ENCODE data around the gene BRIP1. TPM values are rescaled to one million over a fixed set of nuclear protein-coding genes. Genes with fewer than 3 reads are reported as not detected.
"Not testable (repeated sequence)": the region's sequence is repeated elsewhere in the genome, so short reads cannot be mapped to it uniquely, and the experiment has no call there.

The BRIP1 gene
- total RNA-seq (2014; rRNA removed; shearing (Covaris generic)), result 12.0 and 17.0 TPM in 2 replicates

DNA sequence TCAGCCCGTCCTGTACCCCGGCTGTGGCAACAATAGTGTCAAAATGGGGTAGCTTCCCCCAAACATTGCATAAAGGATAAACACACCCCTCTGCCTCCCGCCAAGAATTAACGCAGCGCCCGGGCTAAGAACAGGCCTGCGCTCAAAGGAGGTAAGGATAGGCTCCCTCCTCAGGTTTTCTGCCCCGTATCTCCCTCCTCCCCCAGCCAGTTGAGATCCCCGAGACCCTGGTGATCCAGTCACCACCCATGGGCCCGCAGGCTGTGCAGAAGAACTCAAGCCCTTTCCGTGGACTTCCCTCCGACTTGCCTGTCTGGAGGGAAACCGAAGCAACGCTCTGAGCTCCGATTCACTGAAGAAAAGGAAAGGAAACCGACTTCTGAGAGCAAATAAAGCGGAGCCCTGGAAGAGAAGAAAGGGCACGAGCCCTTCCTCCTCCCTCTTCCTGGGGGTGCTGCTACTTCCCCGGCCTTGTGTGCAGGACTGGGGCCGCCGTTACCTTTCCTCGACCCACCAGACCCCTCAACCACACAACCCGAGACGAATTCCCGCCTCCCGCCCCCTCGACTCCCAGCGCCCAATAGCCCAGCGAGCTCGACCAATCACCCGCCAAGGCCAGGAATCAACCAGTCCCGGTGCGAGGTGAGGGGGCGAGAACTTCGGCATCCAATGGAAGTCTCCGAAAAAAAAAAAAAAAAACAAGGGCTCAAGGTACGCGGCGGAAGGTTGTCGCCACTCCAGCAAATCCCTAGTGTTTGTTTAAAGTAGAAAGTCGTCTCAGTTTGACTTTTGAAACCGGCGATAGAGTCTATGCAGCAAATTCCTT, at the start of gene BRIP1:
Gene BRIP1, minus strand, starts transcription at position 554 of the 826 bp plus-strand sequence. CDS start 1,989 bp downstream, outside the sequence.
- peak; percentile 91 for DNase-seq
- Histone ChIP-seq H3K4me3 (ENCODE audit: insufficient read depth, low read depth, low read length) (peak within 1 kb of the TSS; percentile 74), H3K27me3 (ENCODE audit: control insufficient read depth, insufficient read depth, low read length) (no peaks in the 10 kb centered on the region), H3K36me3 (replicated peaks; ENCODE audit: control insufficient read depth, insufficient read depth, low read length) (peaks cover 1% of the 10 kb centered on the region; the same call in 1 of the 2 replicates)

DNA sequence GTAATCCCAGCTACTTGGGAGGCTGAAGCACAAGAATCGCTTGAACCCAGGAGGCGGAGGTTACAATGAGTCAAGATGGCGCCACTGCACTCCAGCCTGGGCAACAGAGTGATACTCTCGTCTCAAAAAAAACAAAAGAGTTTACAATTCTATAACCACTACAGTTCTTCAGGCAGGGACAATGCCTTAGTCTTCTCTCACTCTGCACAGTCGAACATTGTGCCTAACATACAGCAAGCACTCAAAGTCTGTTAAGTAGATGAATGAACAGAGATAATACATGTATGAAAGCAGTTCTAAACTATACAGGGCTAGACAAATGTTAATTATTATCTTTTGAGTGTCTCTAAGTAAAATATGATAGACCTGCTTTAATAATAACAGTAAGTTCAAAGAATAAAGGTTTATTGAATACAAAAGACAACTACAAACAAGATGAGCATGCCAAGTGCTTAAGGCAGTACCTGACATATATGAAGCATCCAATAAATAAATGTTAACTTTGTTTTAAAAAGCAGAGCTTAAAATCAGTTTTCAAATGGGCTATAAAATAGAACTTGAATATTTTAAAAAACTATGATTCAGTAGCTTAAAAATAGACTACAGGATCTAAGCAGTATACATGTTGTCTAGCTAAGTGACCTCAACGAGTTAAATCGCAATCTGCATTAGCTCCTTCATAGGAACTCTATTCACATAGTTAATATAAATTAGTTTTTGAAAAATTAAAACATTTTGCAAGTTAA, 45.1 kb upstream of the BRIP1 start:
- no peak for DNase-seq
- Histone ChIP-seq H3K36me3 (replicated peaks; ENCODE audit: control insufficient read depth, insufficient read depth, low read length) (peaks cover 5% of the 10 kb centered on the region), H3K27me3 (ENCODE audit: control insufficient read depth, insufficient read depth, low read length) (no peaks in the 10 kb centered on the region), H3K4me3 (ENCODE audit: insufficient read depth, low read depth, low read length) (no peak overlapping the region)

DNA sequence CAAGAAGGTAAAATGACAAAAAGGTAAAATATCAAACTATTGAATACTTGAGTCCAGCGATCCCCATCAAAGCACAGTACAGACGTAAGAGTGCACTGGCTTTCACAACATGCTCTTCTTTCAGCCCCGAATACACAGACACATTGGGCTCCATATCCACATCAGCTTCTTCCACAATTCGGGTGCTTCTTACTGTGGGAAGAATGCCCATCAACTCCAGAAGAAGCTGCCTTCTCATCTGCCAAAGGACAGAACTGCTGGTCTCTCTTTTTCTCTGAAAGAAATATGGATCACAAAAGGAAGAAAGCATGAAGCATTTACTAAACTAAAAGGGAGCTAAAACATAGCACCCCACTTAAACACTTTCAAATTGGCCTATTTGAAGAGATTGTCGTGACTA, 44.0 kb upstream of the BRIP1 start:
- H3K4me3 ChIP-seq (ENCODE audit: insufficient read depth, low read depth, low read length), result no peak overlapping the region
- no peak for DNase-seq
- no peaks in the 10 kb centered on the region for H3K27me3 ChIP-seq (ENCODE audit: control insufficient read depth, insufficient read depth, low read length)
- peaks cover 5% of the 10 kb centered on the region for H3K36me3 ChIP-seq (replicated peaks; ENCODE audit: control insufficient read depth, insufficient read depth, low read length)

DNA sequence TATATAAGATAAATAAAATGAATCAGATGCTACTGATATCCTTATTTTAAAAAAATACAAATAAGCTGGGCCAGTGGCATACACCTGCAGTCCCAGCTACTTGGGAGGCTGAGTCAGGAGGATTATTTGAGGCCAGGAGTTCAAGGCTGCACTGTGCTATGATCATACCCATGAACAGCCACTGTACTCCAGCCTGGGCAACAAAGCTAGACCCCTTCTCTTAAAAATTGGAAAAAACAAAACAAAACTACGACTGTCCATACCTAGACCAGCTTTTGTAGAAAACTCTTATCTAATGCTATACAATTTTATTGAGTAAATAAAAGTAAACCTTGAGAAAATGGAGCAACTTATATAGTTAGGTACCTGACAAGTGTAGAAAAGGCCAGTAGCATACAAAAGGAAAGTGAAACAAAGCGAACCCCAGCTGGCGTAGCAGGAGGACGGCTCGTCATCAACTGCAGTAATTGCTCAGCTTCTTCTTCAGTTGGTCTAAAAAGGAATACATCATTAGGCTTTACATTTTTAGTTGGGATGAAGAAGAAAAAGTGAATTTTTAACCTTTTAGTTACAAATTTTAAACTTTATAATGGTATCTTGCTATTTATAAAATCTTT, 40.9 kb upstream of the BRIP1 start:
- no peaks in the 10 kb centered on the region for H3K27me3 ChIP-seq (ENCODE audit: control insufficient read depth, insufficient read depth, low read length)
- peaks cover 4% of the 10 kb centered on the region for H3K36me3 ChIP-seq (replicated peaks; ENCODE audit: control insufficient read depth, insufficient read depth, low read length)
- no peak for DNase-seq
- H3K4me3 ChIP-seq (ENCODE audit: insufficient read depth, low read depth, low read length), result no peak overlapping the region

DNA sequence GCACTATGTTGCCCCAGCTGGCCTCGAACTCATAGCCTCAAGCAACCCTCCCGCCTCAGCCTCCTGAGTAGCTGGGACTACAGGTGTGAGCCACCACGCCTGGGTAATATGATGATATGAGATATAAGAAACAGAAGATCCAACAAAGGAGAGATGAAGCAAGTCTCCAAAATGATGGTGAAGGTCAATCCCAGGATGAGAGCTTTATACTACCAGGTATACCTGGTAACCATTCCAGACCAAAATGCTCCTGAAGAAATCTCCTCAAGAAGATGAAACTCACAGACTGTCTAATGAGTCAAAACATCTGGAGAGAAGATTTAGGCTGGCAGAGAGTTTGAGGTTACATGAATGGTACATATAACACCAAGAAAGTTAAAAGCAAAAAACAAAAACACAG, 39.9 kb upstream of the BRIP1 start:
- H3K27me3 ChIP-seq (ENCODE audit: control insufficient read depth, insufficient read depth, low read length), result no peaks in the 10 kb centered on the region
- H3K4me3 ChIP-seq (ENCODE audit: insufficient read depth, low read depth, low read length), result no peak overlapping the region
- H3K36me3 ChIP-seq (replicated peaks; ENCODE audit: control insufficient read depth, insufficient read depth, low read length), result peaks cover 4% of the 10 kb centered on the region
- DNase-seq, result no peak

DNA sequence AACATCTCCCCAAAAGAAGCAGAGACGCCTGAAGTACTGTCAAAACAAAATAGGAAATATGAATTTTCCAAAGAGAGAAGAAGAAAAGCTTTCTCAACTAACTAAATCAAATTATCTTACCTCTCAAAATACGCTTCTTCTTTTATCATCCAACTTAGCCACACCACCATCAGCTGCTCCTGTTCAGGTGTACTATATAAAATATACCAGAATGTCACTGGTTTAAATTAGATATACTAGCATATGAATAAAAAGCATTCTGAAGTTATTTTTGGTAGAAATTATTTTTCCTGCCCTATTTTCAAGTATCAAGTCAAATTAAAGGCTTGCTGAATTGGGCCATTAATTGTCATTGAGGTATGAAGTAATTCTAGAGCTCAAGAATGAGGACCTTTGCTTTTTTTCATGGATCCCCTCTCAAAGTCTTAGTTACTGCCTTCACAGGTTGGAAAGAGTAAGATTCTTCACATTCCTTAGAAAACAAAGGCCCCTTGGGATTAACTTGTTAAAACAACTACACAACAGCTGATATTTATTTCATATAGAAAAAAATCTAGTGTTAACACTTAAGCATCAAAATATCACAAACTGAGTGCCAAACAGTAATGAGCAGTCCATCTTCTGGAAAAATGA, 34.3 kb upstream of the BRIP1 start:
- DNase-seq, result peak; percentile 24
- H3K4me3 ChIP-seq (ENCODE audit: insufficient read depth, low read depth, low read length), result no peak overlapping the region
- H3K36me3 ChIP-seq (replicated peaks; ENCODE audit: control insufficient read depth, insufficient read depth, low read length), result peaks cover 1% of the 10 kb centered on the region; the same call in 1 of the 2 replicates

DNA sequence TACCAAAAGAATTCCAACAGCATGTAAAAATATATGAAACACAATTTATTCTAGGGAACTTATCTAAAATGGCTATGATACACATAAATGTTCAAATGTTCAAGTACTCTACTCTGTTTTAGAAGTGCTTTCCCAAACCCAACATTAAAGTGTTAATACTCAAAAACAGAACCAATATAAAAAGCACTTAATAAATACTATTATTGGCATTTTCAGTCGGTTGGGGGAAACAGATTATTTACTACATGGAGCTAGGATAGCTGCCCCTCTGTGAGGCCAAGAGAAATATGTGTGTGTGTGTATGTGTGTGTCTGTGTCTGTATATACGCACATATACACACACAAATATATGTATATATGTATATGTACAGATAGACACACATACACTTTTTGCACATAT, 32.1 kb upstream of the BRIP1 start:
- no peak for DNase-seq
- no peak overlapping the region for H3K4me3 ChIP-seq (ENCODE audit: insufficient read depth, low read depth, low read length)
- H3K36me3 ChIP-seq (replicated peaks; ENCODE audit: control insufficient read depth, insufficient read depth, low read length), result peaks cover 1% of the 10 kb centered on the region; the same call in 1 of the 2 replicates
- H3K27me3 ChIP-seq (ENCODE audit: control insufficient read depth, insufficient read depth, low read length), result no peaks in the 10 kb centered on the region

More for the DNA sequence above, 34.3 kb upstream of the BRIP1 start:
- no peaks in the 10 kb centered on the region for H3K27me3 ChIP-seq (ENCODE audit: control insufficient read depth, insufficient read depth, low read length)

DNA sequence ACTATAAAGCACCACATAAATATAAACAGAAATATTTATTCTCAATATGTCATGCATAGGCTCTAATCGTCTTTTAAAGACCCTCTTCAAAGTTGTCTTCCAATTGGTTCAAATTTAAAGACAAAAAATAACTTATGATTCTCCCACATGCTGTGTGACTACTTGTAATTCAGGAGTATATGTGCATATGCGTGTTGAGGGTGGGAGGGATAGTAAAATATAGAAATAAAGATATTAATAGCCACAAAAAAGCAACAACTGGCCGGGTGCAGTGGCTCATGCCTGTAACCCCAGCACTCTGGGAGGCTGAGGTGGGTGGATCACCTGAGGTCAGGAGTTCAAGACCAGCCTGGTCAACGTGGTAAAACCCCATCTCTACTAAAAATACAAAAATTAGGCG, 31.0 kb upstream of the BRIP1 start:
- DNase-seq; H3K36me3 ChIP-seq (replicated peaks; ENCODE audit: control insufficient read depth, insufficient read depth, low read length); H3K4me3 ChIP-seq (ENCODE audit: insufficient read depth, low read depth, low read length); H3K27me3 ChIP-seq (ENCODE audit: control insufficient read depth, insufficient read depth, low read length): not testable (repeated sequence)

DNA sequence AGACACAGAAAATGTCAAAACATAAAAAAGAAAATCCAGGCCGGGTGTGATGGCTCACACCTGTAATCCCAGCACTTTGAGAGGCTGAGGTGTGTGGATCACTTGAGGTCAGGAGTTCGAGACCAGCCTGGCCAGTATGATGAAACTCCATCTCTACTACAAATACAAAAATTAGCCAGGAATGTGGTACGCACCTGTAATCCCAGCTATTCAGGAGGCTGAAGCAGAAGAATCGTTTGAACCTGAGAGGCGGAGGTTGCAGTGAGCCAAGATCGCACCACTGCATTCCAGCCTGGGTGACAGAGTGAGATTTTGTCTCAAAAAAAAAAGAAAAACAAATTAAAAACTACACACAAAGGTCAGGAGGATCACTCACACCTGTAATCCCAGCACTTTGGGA, 24.4 kb upstream of the BRIP1 start:
- not testable (repeated sequence) for DNase-seq; H3K27me3 ChIP-seq (ENCODE audit: control insufficient read depth, insufficient read depth, low read length); H3K36me3 ChIP-seq (replicated peaks; ENCODE audit: control insufficient read depth, insufficient read depth, low read length); H3K4me3 ChIP-seq (ENCODE audit: insufficient read depth, low read depth, low read length)

DNA sequence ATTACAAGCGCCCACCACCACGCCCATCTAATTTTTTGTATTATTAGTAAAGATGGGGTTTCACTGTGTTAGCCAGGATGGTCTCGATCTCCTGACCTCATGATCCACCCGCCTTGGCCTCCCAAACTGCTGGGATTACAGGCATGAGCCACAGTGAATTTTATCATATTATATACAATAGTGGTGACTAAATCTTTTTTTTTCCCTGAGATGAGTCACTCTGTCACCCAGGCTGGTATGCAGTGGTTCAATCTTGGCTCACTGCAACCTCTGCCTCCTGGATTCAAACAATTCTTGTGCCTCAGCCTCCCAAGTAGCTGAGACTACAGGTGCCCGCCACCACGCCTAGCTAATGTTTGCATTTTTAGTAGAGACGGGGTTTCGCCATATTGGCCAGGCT, 22.5 kb upstream of the BRIP1 start:
- H3K4me3 ChIP-seq (ENCODE audit: insufficient read depth, low read depth, low read length); H3K27me3 ChIP-seq (ENCODE audit: control insufficient read depth, insufficient read depth, low read length); H3K36me3 ChIP-seq (replicated peaks; ENCODE audit: control insufficient read depth, insufficient read depth, low read length); DNase-seq: not testable (repeated sequence)

DNA sequence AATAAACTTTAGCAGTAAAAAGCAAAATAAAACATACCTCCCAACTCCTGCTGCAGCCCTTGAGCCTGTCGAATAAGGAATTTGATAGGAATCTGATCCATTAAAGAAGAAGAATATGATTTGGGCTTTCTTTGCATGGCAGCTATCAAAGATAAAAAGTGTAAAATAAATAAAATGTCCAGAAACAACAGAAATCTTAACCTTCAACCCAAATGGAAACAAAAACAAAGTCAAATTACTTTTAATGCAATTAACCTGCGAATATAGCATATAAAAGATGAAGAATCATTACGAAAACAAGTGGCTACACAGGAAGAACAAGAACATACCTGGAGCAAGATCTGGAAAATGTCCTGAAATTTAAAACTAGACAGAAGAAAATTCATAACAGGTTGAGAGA, 21.5 kb upstream of the BRIP1 start:
- DNase-seq, result no peak
- Histone ChIP-seq H3K27me3 (ENCODE audit: control insufficient read depth, insufficient read depth, low read length) (no peaks in the 10 kb centered on the region), H3K4me3 (ENCODE audit: insufficient read depth, low read depth, low read length) (no peak overlapping the region), H3K36me3 (replicated peaks; ENCODE audit: control insufficient read depth, insufficient read depth, low read length) (peaks cover 2% of the 10 kb centered on the region; the same call in 1 of the 2 replicates)

DNA sequence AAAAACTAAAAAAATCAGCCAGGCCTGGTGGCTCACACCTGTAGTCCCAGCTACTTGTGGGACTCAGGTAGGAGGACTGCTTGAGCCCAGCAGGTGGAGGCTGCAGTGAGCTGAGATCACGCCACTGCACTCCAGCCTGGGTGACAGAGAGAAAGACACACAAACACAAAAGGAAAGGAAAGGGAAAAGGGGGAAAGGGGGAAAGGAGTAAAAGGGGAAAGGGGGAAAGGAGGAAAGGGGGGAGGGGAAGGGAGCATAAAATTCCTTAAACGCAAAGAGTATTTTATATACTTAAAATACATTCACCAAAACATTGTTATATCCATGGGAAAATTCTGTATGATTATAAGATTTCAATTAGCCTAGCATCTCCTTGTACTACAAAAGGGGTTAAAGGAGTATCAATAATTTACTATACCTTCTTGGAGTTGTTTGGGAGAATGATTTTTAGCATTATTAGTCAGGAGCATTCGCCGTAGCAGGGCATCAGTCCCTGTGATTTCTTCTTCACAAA, 17.3 kb upstream of the BRIP1 start:
- H3K36me3 ChIP-seq (replicated peaks; ENCODE audit: control insufficient read depth, insufficient read depth, low read length), result peaks cover 2% of the 10 kb centered on the region; the same call in 1 of the 2 replicates
- no peaks in the 10 kb centered on the region for H3K27me3 ChIP-seq (ENCODE audit: control insufficient read depth, insufficient read depth, low read length)
- no peak overlapping the region for H3K4me3 ChIP-seq (ENCODE audit: insufficient read depth, low read depth, low read length)
- no peak for DNase-seq

DNA sequence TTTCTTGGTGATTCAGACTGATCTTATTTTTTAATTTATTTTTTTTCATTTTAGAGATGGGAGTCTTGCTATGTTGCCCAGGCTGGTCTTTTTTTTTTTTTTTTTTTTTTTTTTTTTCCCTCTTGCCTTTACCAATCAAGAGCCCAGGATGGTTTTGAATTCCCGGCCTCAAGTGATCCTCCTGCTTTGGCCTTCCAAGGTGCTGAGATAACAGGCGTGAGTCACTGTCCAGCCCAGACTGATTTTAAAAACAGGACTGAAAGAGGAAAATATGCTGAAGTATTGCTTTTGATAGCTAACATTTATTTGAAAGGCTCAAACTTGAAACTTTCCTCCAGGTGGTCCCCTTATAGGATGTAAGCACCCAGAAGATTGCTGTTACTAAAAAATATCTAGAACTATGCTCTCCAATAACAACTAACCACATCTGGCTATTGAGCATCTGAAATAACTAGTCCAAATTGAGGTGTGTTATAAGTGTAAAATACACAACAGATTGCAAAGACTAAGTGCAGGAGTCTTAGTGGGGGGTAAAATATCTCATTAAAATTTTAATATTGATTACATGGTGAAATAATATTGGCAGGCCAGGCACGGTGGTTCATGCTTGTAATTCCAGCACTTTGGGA, 15.8 kb upstream of the BRIP1 start:
- Histone ChIP-seq H3K4me3 (ENCODE audit: insufficient read depth, low read depth, low read length) (no peak overlapping the region), H3K36me3 (replicated peaks; ENCODE audit: control insufficient read depth, insufficient read depth, low read length) (peaks cover 2% of the 10 kb centered on the region; the same call in 1 of the 2 replicates), H3K27me3 (ENCODE audit: control insufficient read depth, insufficient read depth, low read length) (no peaks in the 10 kb centered on the region)
- DNase-seq, result no peak

DNA sequence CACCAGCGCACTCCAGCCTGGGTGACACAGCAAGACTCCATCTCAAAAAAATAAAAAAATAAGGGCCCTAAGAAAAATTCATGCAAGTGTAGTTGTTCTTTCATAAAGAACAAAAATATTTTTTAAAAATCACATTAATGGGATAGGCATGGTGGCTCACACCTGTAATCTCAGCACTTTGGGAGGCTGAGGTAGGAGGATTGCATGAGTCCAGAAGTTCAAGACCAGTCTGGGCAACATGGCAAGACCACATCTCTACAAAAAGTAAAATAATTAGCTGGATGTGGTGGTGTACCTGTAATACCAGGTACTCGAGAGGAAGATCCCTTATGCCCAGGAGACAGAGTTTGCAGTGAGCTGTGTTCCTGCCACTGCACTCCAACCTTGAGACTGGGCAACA, 15.2 kb upstream of the BRIP1 start:
- H3K4me3 ChIP-seq (ENCODE audit: insufficient read depth, low read depth, low read length), result no peak overlapping the region
- H3K27me3 ChIP-seq (ENCODE audit: control insufficient read depth, insufficient read depth, low read length), result no peaks in the 10 kb centered on the region
- no peak for DNase-seq
- peaks cover 2% of the 10 kb centered on the region; the same call in 1 of the 2 replicates for H3K36me3 ChIP-seq (replicated peaks; ENCODE audit: control insufficient read depth, insufficient read depth, low read length)
